Esophagus squamous epithelium (tissue), 5 donors: ENCODE data around the gene PLGRKT. TPM values are rescaled to one million over a fixed set of nuclear protein-coding genes. Genes with fewer than 3 reads are reported as not detected.
A peak's percentile ranks its signal among the peaks of the same experiment; 100 is the strongest.

ENCODE experiments used
- DNase-seq: peaks from one replicate; lab custom pipeline; 2025; lab: John Stamatoyannopoulos, UW
- H3K27ac ChIP-seq, 4 donors: fragments of 200-600 bp; sonication (generic); one replicate each; pipeline ENCODE4 v1.5.1; 2016 to 2019; ENCODE audit warnings: mild to moderate bottlenecking in 1 of 4
- H3K27me3 ChIP-seq, 4 donors: fragments of 200-600 bp; sonication (generic); 1 replicate in 3 of 4; 2 replicates in 1 of 4; pipeline versions ENCODE4 v1.5.1 to v1.6.0; 2017 to 2021; ENCODE audit warnings: antibody characterized with exemption in 1 of 4
- H3K36me3 ChIP-seq, 3 donors: fragments of 200-600 bp; sonication (generic); one replicate each; pipeline ENCODE4 v1.5.1; 2016 to 2019
- H3K4me1 ChIP-seq, 3 donors: fragments of 200-600 bp; sonication (generic); one replicate each; pipeline ENCODE4 v1.5.1; 2017 to 2019
- H3K4me3 ChIP-seq, 4 donors: fragments of 200-600 bp; sonication (generic); 1 replicate in 3 of 4; 2 replicates in 1 of 4; pipeline ENCODE4 v1.5.1; 2016 to 2019; ENCODE audit warnings: mild to moderate bottlenecking in 2 of 4, moderate library complexity in 1 of 4
- H3K9me3 ChIP-seq, 3 donors: fragments of 200-600 bp; sonication (generic); one replicate each; pipeline ENCODE4 v1.5.1; 2016 to 2019
- CTCF ChIP-seq, 6 experiments: fragments of 450-650 bp in 4 of 6; fragments of 200-600 bp in 2 of 6; sonication (generic) in 2 of 6; IDR thresholded peaks; one replicate each; pipeline ENCODE4 v1.5.1; 2016 to 2019; ENCODE audit warnings: antibody characterized with exemption in 6 of 6, mild to moderate bottlenecking in 4 of 6, moderate library complexity in 4 of 6
- POLR2A ChIP-seq, 4 donors: fragments of 450-650 bp; IDR thresholded peaks; one replicate each; pipeline ENCODE4 v1.6.1; 2017; ENCODE audit warnings: antibody characterized with exemption in 4 of 4, mild to moderate bottlenecking in 4 of 4, moderate library complexity in 3 of 4
- WGBS, 2 donors: methylation state at CpG; one replicate each; pipeline ENCODE4 v1.1.5; 2018; 5-methylcytosine and 5-hydroxymethylcytosine counted together
- intact Hi-C: fragments of 100-400 bp; cut with DNase I; formaldehyde crosslinking; loops from one replicate; pipeline ENCODE4 v1.15.0; 2022
- total RNA-seq, 4 donors: library from RNA; depleted of rRNA; stranded (reverse); fragments of >200 nt; gene quantifications; one replicate each; pipeline ENCODE4 v1.1.0, GENCODE V29; 2016
- donor health status: DM: yes; HTN: yes; CAD: no.

Gene PLGRKT
- total RNA-seq, 4 donors from 2014 or later, result 13.4 to 25.6 (median 20.0) TPM

GRCh38 chr9:5460157-5460556 lies 22.4 kb upstream of the PLGRKT start:
- intact Hi-C loops, result no loop called here
- Histone ChIP-seq H3K27ac (peak overlapping the region in 1 of 4 donors; percentile 24), H3K27me3 (no peaks in the 10 kb centered on the region), H3K4me1 (peaks cover 0 to 5% (median 0%) of the 10 kb centered on the region in 3 donors), H3K9me3 (no peaks in the 10 kb centered on the region), H3K36me3 (peaks cover 0 to 35% (median 0%) of the 10 kb centered on the region in 3 donors), H3K4me3 (no peak overlapping the region)
- DNase-seq, result no peak
- WGBS, 2 donors, result 61 to 79% methylated on average over 1 of the region's 1 CpG
- TF ChIP-seq CTCF (IDR thresholded peaks at IDR 0.05) (no peak), POLR2A (IDR thresholded peaks at IDR 0.05) (no peak)

GRCh38 chr9:5459289-5459829 lies 21.6 kb upstream of the PLGRKT start:
- peaks cover 0 to 27% (median 0%) of the 10 kb centered on the region in 3 donors for H3K36me3 ChIP-seq
- H3K27ac ChIP-seq, result peak overlapping the region in 1 of 4 donors; percentile 24
- peaks cover 0 to 13% (median 0%) of the 10 kb centered on the region in 3 donors for H3K4me1 ChIP-seq
- no peak for TF ChIP-seq CTCF (IDR thresholded peaks at IDR 0.05)
- no peak for TF ChIP-seq POLR2A (IDR thresholded peaks at IDR 0.05)
- H3K4me3 ChIP-seq, result no peak overlapping the region
- intact Hi-C loops, result no loop called here
- no peak for DNase-seq
- 52 to 61% methylated on average over 4 of the region's 4 CpGs for WGBS, 2 donors
- no peaks in the 10 kb centered on the region for H3K9me3 ChIP-seq
- H3K27me3 ChIP-seq, result no peaks in the 10 kb centered on the region

- peaks cover 6 to 49% (median 18%) of the 10 kb centered on the region in 3 donors for H3K4me1 ChIP-seq
- peaks cover 0 to 8% (median 0%) of the 10 kb centered on the region in 3 donors for H3K36me3 ChIP-seq
- H3K27me3 ChIP-seq, result no peaks in the 10 kb centered on the region
- no peak for DNase-seq
- no peaks in the 10 kb centered on the region for H3K9me3 ChIP-seq
- peak overlapping the region in 3 of 4 donors; percentile 68 to 76 (median 70) for H3K27ac ChIP-seq
- 10 to 26% methylated on average over 2 of the region's 2 CpGs for WGBS, 2 donors
- TF ChIP-seq POLR2A (IDR thresholded peaks at IDR 0.05) (no peak), CTCF (IDR thresholded peaks at IDR 0.05) (no peak)
- H3K4me3 ChIP-seq, result no peak overlapping the region
- intact Hi-C loops, result no loop called here
Measured at GRCh38 chr9:5455181-5455580, 17.5 kb upstream of the PLGRKT start.

- intact Hi-C loops, result loop anchor here (5.0 kb wide), 1 partner anchor 139 kb away; no protein-coding TSS in a partner anchor
- Histone ChIP-seq H3K4me3 (no peak overlapping the region), H3K27ac (no peak overlapping the region), H3K4me1 (peaks cover 6 to 62% (median 25%) of the 10 kb centered on the region in 3 donors), H3K27me3 (no peaks in the 10 kb centered on the region), H3K9me3 (no peaks in the 10 kb centered on the region), H3K36me3 (peaks cover 0 to 2% (median 0%) of the 10 kb centered on the region in 3 donors)
- TF ChIP-seq POLR2A (IDR thresholded peaks at IDR 0.05), result no peak
- WGBS, 2 donors, result 43 to 47% methylated on average over 2 of the region's 2 CpGs
- no peak for DNase-seq
Measured at GRCh38 chr9:5453673-5454072, 15.9 kb upstream of the PLGRKT start.

- TF ChIP-seq POLR2A (IDR thresholded peaks at IDR 0.05), result no peak
- no peak for TF ChIP-seq CTCF (IDR thresholded peaks at IDR 0.05)
- Histone ChIP-seq H3K27me3 (no peaks in the 10 kb centered on the region), H3K4me3 (no peak overlapping the region), H3K4me1 (peaks cover 6 to 62% (median 25%) of the 10 kb centered on the region in 3 donors), H3K9me3 (no peaks in the 10 kb centered on the region), H3K27ac (peak overlapping the region in 1 of 4 donors; percentile 3), H3K36me3 (no peaks in the 10 kb centered on the region)
- no peak for DNase-seq
- 39 to 44% methylated on average over 2 of the region's 2 CpGs for WGBS, 2 donors
- intact Hi-C loops, result loop anchor here (5.0 kb wide), 1 partner anchor 139 kb away; no protein-coding TSS in a partner anchor
Measured at GRCh38 chr9:5453004-5453403, 15.3 kb upstream of the PLGRKT start.
